GM18517 (cell line): Measurements from ENCODE around the gene CYP27C1.
"Not testable (repeated sequence)": the region's sequence is repeated elsewhere in the genome, so short reads cannot be mapped to it uniquely, and the experiment has no call there.

Experiments
- ATAC-seq: cut with Tn5 transposase; IDR thresholded peaks from one replicate; pipeline ENCODE4 v1.9.1; 2021; ENCODE audit warnings: mild to moderate bottlenecking, moderate library complexity; ENCODE audit not compliant: unreplicated experiment

Gene CYP27C1

DNA sequence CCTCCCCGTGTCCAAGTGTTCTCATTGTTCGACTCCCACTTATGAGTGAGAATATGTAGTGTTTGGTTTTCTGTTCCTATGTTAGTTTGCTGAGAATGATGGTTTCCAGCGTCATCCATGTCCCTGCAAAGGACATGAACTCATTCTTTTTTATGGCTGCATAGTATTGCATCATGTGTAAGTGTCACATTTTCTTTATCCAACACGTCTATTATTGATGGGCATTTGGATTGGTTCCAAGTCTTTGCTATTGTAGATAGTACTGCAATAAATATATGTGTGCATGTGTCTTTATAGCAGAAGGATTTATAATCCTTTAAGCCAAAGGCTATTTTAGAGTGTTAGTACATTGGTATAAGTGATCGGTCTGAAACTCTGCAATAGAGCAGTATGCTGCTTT lies 4.0 kb upstream of the CYP27C1 start:
- not testable (repeated sequence) for ATAC-seq

DNA sequence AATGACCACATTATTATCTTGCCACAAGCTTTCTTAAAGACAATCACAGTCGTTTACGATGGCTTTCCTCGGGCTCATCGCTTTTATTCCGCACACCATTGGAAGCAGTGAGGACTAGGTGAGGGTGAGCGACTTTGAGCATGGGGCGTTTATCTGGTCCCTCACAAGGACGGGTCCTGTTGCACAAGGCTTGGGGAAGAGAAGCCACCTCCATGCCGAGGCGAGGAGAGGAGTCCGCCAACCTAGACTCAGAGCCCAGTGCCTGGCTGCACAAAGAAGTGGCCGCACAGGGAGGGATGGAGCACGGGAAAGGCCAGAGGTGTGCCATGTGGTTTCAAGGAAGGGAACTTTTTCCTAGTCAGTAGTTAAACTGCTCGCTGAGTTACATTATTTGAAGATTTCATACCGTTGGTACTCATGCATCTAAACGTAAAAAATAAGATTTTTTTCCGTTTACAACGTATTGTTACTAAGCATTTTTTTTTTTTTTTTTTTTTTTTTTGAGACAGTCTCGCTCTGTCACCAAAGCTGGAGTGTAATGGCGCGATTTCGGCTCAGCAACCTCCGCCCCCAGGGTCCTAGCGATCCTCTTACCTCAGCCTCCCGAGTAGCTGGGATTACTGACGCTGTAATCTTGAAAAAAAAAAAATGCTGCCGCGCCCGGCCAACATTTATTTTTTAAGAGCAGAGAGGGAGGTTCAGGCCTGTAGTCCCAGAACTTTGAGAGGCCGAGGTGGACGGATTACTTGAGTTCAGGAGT lies 849 bp upstream of the CYP27C1 start:
- ATAC-seq: no peak

DNA sequence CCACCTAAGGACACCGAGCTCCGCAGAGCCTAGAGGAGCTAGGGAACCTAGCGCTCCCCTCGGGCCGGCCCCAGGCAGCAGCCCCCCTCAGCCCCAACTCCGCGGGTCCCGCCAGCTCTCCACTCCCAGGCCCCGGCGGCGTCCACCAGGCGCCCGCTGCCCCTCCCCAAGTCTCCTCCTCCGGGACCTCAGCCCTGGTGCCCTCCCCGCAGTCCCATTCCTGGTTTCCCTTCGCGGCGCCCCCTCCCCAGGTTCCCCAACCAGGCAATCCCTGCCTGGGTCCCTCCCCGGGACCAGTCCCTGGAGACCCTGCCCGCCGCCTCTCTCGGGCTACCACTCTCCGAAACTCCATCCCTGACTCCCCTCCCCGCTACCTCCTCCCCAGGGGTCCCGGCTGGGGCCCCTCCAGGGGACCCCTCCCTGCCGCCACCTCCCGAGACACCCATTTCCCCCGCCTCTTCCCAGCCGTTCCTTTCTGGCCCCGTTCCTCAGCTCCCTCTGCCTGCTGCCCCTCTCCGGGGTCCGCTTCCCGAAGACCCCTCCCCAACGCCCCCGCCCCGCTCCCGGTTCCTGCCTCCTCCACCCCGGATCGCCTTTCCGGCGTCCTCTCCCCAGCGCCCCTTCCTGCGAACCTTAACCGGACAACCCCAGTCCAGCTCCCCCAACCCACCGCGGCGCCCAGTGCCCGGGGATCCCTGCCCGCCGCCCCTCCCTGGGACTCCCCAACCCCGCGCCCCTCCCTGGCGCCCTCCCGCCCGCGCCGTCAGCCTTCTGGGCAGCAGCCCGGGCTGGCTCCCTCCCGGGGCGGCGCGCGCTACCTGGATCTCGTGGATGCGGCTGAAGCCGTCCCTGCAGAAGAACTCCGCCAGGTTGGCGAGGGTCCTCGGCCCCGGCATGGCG lies 678 bp downstream of the CYP27C1 start:
- no peak for ATAC-seq

DNA sequence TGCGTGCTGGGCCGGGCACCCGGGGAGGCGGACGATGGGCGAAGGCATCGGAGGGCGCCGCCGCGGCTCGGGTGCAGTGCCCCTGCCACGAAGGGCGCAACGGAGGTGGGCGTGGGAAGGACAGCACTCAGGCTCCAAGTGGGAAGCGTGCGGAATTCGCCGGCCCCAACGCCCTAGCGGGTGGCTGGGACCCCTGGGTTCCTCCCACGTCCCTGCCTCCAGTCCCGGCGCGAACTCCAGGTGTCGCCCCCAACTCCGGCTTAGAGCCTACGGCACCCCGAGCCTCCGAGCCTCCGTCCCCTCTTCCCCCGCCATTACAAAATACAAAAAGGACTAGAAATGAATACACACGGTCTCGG lies 1.3 kb downstream of the CYP27C1 start:
- no peak for ATAC-seq

DNA sequence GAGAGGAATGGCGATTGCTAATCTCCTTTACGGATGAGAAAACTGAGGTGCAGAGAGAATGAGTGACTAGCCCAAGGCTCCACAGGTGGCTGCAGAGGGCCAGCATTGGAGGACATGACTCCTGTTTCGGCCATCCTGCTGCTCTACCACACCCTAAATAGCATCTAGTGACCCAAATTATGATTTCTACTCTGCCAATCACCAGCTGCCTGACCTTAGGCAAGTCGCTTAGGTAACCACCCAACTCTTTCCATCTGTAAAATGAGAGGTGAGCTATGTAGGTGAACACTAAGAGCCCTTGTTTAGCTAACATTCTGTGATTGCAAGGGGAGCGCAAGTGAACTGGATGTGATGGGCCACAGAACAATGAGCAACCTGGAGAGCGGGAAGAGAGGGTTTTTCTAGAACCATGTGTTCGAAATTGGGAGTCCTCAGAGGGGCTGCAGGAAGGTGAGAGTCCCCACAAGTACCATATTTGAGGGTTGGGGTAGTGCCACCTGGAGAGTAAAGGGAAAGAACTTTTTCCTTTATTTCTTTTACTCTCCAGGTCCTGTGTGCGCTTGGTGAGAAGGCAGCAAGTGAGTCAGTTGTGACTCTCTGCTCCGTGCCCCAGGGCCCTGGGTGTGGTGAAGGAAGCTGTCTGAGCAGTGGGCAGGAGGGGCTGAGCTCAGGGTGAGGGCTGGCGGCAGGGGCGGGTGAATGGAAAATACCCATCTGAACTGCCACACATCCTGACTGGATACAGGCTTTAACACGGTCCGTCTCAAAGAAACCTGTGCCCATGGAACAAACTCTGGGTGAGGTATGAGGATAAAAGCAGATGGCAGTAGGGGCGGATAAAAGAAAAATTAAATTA lies 2.4 kb downstream of the CYP27C1 start:
- ATAC-seq: no peak

DNA sequence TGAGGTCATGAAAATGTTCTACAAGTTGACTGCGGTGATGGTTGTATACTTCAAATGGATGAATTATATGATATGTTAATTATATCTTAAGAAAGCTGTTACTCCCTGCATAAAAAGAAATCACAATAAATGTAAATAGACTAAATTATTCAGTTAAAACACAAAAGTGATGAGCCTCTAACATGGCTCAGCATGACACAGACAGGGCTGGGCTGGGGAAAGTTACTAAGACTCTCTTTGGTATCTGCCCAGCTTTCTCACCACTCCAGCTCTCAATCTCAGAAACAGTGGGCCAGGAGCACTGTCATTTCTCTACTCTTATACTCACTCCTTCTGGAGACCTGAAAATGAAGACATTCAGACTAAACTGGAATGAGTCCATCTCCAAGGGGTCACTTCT lies 3.5 kb downstream of the CYP27C1 start:
- ATAC-seq: no peak

DNA sequence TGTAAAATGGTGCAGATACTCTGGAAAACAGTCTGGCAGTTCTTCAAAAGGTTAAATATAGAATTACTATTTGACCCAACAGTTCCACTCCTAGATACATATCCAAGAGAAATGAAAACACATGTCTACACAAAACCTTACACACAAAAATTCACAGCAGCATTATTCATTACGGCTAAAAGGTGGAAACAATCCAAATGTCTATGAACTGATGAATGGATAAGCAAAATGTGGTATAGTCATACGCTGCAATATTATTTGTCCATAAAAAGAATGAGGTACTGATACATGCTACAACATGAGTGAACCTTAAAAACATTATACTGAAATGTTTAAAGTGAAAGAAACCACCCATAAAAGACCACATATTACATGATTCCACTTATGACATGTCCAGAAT lies 4.0 kb downstream of the CYP27C1 start:
- no peak for ATAC-seq

DNA sequence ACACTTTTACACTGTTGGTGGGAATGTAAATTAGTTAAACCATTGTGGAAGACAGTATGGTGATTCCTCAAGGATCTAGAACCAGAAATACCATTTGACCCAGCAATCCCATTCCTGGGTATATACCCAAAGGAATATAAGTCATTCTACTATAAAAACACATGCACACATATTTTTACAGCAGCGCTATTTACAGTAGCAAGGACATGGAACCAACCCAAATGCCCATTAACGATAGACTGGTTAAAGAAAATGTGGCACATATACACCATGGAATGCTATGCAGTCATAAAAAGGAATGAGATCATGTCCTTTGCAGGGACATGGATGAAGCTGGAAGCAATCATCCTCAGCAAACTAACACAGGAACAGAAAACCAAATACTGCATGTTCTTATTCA lies 5.9 kb downstream of the CYP27C1 start:
- ATAC-seq: not testable (repeated sequence)

DNA sequence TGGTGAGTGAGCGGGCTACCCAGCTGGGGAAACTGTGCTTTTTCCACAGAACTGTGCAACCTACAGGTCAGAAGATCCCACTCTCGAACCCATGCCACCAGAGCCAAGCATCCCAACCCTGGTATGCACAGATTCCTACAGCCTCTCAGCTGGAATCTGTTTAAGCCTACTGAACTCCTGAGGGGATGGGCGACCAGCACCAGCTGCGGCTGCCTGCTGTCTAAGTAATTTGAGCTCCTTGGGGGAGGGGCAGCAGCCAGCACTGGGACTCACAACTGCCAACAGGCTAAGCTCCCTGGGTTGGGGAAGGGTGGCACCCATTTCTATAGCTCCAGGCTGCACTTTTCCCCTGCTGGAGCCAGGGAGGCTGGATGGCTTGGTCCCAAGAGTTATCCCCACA lies 11.8 kb downstream of the CYP27C1 start:
- no peak for ATAC-seq

DNA sequence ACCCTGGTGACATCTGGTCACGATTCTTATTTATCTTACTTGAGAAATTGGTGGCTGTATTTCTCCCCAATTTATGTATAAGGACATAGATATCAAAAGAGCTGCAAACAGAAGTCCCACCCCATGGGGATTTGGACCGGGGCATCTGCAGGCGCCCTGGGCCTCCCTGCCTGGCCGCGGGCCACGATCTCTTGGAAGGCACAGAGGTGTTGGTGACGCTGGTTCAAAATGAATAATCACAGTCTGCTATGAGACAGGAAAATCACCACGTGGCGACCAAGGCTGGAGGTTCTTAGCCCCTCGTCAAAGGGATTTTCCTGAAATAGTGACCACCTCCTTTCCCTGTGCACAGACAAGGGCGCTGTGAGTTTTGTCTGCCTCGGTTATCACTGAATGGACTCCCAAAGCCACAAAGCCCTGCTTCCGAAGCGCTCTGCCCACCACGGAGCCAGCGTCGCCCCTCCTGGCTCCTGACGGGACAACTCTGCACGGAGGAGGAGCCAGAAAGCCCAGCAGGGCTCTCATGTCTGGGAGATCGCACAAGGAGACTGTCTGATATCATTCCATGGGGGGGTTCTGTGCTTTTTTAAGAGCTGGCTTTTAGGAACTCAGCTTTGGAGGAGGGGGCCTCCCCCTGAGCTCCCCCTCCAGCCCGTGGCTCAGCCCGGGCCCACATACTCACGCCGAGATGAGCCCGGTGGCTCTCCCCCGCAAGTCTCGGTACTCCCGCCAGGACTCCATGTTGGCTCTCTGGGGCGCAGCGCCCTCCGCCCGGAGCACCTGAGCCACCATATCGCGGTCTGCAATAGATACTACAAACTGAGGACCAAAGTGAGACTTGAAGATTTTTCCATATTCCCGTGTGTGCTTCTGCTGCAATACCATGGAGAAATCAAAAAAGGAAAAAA lies 14.6 kb downstream of the CYP27C1 start:
- ATAC-seq: no peak

DNA sequence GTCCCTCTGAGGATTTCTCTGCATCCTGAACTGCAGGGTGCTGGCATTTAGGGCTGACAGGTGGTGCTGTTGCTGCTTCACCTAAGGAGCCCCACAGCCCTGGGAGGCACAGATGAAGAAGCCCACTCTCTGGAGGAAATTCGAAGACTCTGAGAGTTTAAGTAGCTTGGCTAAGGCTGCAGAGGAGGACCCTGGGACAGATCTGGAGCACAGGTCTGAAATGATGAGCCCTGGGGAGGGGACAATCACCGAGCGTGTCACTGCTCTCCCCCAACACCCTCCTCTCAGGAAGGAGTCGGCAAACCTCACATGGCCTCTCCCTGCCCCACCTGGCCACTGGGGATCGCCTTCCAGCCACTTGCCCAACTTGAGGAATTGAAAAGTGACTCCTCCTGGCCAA lies 18.6 kb downstream of the CYP27C1 start:
- no peak for ATAC-seq

DNA sequence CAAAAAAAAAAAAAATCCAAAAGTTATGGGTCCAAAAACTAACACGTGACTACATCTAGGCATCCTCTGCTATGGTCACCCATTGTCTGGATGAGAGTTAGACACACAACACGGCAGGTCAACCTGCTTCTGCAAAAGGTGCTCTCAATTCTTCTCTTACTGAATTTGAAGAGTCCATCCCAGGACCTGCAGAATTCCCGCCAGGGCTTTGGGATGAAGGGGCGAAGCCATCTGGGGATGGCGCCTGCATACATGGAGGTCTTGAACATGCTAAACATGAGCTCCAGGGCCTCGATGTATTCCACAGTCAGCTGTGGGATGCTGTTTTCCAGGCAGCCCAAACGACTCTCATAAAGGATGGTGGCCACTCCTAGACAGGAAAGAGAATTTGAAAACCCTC lies 19.1 kb downstream of the CYP27C1 start:
- ATAC-seq: no peak

DNA sequence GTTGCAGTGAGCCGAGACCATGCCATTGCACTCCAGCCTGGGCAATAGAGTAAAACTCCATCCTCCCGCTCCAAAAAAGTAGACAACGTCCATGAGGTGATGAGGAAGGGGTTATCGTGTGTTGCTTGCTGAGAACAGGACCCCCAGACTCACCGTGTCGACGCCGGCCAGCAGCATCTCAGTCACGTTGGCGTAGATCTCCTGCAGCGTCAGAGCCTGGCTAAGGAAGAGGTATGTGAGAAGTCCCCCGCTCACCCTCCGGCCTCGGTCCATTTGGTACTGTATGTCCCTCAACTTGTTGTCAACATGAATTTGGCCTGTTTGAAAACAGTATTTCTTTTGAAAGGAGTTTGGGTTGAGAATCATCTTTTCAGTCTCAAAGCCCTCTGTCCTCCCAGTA lies 20.9 kb downstream of the CYP27C1 start:
- no peak for ATAC-seq

DNA sequence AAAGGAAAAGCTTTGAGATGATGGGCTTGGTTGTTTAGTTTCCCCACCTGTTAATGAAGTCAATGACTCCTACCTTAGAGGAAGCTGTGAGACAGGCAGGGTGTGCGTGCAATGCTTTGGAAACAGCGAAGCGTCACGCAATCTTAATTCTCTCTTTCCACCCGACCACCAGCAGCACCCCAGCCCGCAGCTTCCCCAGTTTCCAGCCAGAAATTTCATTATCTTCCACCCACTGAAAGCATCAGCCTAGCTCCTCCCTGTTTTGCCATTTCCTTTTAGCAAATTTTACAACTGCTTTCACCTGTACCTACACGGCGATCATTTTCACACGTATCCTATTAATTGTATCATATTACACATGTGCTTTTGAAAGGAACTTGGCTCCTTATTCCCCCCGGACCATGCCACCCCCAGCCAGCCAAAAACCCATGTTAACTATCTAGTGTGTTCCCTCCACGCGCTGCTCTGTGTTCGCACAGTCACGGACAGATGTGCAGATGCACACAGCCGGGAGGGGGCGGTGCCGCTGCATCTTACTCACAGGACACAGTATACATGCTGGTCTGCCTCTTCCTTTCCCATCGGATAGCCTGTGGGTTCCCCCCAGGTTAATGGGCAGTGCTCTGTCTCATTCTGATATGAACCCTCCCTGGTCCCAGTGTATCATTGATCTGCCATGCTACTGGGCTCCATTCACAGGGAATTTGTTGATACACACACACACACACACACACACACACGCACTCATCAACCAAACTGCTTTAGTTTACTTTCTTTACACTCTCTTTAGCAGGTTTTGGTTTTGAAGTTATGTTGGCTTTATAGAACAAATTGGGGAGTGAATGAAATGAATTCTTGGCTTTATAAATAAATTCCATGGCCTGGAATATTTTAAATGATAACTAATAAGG lies 22.4 kb downstream of the CYP27C1 start:
- ATAC-seq: no peak

DNA sequence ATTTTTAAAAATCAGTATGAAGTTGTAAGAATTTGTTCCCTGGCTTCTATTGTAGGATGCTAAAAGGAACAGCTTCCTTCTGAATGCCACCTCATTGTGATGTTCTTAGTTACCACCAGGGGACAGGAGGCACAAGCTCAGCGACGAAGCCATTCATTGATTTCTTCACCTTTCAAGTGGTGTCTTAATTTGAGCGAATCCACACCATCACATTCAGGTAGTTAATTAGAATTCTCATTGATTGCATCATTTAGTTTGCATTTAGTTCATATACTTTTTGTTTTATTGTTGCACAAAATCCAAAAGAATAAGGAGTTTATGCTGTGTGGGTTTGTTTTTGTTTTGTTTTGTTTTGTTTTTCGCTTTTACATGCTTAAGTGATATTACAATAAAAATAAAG lies 23.1 kb downstream of the CYP27C1 start:
- ATAC-seq: no peak

DNA sequence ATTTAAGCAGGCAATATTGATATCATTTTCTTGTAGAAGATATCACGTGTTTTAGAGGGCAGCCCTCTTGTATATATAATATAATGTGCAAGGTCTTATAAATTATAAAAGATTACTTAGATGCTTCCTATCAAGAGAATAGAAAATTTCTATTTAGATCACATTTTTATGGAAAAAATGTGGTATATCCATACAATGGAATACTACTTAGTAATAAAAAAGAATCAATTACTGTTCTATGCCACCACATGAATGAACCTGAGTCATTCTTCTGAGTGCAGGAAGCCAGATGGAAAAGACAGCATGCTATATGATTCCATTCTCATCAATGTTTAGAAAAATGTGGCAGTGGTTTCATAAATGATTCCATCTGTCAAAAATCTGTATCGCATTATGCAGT lies 23.6 kb downstream of the CYP27C1 start:
- ATAC-seq: no peak

DNA sequence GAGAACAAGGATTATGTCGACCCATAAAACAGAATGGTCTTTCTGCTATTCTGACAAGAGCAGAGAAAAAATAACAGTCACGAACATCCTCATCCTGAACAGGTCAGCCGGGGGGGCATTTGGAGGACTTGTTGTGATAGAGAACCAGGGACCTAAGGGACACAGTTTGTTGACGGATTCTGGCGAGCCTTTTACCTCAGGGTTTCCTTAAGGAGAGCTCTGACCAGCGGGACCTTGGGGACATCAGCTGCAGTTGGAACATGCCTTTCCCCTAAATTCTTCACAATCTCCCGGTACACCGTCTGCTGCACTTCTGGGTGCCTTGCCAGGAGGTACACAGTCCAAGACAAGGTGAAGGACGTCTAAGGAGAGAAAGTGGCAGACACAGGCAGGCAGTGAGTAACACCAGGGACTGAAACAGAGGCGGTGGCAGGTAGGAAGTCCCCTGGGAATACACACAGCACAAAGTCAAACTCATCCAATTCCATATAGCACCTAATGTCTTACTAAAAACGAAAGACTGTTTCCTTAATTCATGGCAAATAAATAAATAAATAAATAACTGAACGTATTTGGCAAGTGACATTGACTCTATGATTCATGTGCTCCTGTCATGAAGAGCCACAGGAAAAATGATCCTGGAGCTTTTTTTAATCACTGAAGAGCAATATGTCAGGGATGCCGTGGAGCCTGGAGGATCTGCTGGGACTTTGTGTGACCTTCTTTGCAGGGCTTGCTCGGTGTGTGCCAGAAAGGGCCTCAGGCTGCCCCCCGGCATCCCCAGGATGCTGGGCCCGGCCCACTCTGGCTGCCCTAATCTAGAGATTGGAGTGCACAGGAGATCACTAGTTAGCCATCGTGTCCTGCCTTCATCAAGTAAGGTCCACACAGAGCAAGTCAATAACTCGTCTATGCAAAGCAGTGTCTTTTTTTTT lies 24.7 kb downstream of the CYP27C1 start:
- no peak for ATAC-seq

DNA sequence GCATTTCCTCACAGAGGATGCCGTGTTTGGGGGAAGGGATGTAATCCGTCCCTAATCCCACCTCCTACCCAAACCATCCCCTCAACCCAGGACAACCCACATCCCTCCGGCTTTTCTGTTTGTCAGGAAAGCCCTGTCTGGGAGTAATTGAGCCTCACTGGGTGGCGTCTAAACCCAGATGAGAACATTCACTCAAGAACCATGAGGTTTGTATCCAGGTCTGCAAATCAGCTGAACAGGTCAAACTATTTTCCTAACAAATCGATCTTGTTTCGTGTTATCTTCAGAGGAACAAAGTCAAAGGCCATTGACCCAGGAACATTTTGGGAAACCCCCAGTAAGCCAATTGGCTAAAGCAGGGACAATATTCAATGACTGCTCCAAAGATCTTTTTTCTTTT lies 25.7 kb downstream of the CYP27C1 start:
- no peak for ATAC-seq
